Naive thymus-derived CD4-positive, alpha-beta T cell (primary cell): ENCODE results near the gene CABP4. TPM values are rescaled to one million over a fixed set of nuclear protein-coding genes. Genes with fewer than 3 reads are reported as not detected.
"Not testable (repeated sequence)": the region's sequence is repeated elsewhere in the genome, so short reads cannot be mapped to it uniquely, and the experiment has no call there.

ENCODE experiments used
- ATAC-seq: fragments of 150-1000 bp; cut with Tn5 transposase; 2 replicates; pipeline ENCODE4 v1.10.0; 2021; ENCODE audit warnings: mild to moderate bottlenecking, moderate library complexity
- CTCF ChIA-PET: fragments of 350-600 bp; sonication (Branson Sonifier 250); formaldehyde crosslinking; loops from one replicate; lab custom pipeline; 2021; ENCODE audit warnings: antibody characterized with exemption; lab: Charles Lee
- POLR2A ChIA-PET: fragments of 350-600 bp; sonication (Branson Sonifier 250); formaldehyde crosslinking; loops from one replicate; lab custom pipeline; 2021; ENCODE audit warnings: antibody characterized with exemption, inconsistent platforms; lab: Charles Lee
- DNase-seq, 9 donors: peaks; one replicate each; pipeline versions ENCODE4 v3.0.0 to v3.0.0-alpha.2; 2020 to 2022; ENCODE audit warnings: mixed read lengths in 1 of 9
- H3K27ac ChIP-seq: one replicate; pipeline ENCODE4 v1.7.0; 2013; ENCODE audit warnings: mild to moderate bottlenecking, low read depth, low read length, moderate library complexity
- H3K27me3 ChIP-seq, 2 donors: one replicate each; pipeline ENCODE4 v1.7.0; 2013; ENCODE audit warnings: low read length in 2 of 2, mild to moderate bottlenecking in 2 of 2, moderate library complexity in 2 of 2; ENCODE audit not compliant: control insufficient read depth in 2 of 2, insufficient read depth in 2 of 2
- H3K36me3 ChIP-seq, 3 experiments: 1 replicate in 2 of 3; 2 replicates in 1 of 3; pipeline ENCODE4 v1.7.0; 2013; ENCODE audit warnings: low read length in 3 of 3, mild to moderate bottlenecking in 3 of 3, moderate library complexity in 1 of 3; ENCODE audit not compliant: insufficient read depth in 3 of 3, control insufficient read depth in 2 of 3
- H3K4me1 ChIP-seq, 2 donors: one replicate each; pipeline ENCODE4 v1.7.0; 2013; ENCODE audit warnings: low read length in 2 of 2, mild to moderate bottlenecking in 2 of 2, moderate library complexity in 1 of 2; ENCODE audit not compliant: control insufficient read depth in 2 of 2, insufficient read depth in 2 of 2
- H3K4me3 ChIP-seq: 2 replicates; pipeline ENCODE4 v1.7.0; 2013; ENCODE audit warnings: mild to moderate bottlenecking, low read length
- H3K9me3 ChIP-seq, 3 experiments: 1 replicate in 2 of 3; 2 replicates in 1 of 3; pipeline ENCODE4 v1.7.0; 2013; ENCODE audit warnings: low read length in 3 of 3; ENCODE audit not compliant: control insufficient read depth in 2 of 3
- H3K27ac Mint-ChIP-seq, 9 donors: one replicate each; pipeline ENCODE4 v1.8.0; 2020 to 2022; ENCODE audit warnings: mixed read lengths in 9 of 9, mild to moderate bottlenecking in 8 of 9, moderate library complexity in 5 of 9, inconsistent platforms in 2 of 9
- H3K27me3 Mint-ChIP-seq, 5 donors: one replicate each; pipeline ENCODE4 v1.8.0; 2021 to 2022; ENCODE audit warnings: mixed read lengths in 5 of 5, mild to moderate bottlenecking in 1 of 5
- H3K36me3 Mint-ChIP-seq, 5 donors: one replicate each; pipeline ENCODE4 v1.8.0; 2020 to 2022; ENCODE audit warnings: mixed read lengths in 5 of 5, mild to moderate bottlenecking in 3 of 5, inconsistent platforms in 1 of 5
- H3K4me1 Mint-ChIP-seq, 7 donors: one replicate each; pipeline ENCODE4 v1.8.0; 2020 to 2022; ENCODE audit warnings: mixed read lengths in 7 of 7, mild to moderate bottlenecking in 3 of 7, inconsistent platforms in 1 of 7
- H3K4me3 Mint-ChIP-seq, 10 donors: one replicate each; pipeline ENCODE4 v1.8.0; 2020 to 2022; ENCODE audit warnings: mild to moderate bottlenecking in 10 of 10, mixed read lengths in 10 of 10, moderate library complexity in 6 of 10, inconsistent platforms in 2 of 10
- H3K9me3 Mint-ChIP-seq, 11 donors: one replicate each; pipeline ENCODE4 v1.8.0; 2020 to 2022; ENCODE audit warnings: mixed read lengths in 11 of 11, mild to moderate bottlenecking in 4 of 11, inconsistent platforms in 1 of 11, moderate library complexity in 1 of 11
- intact Hi-C, 2 donors: fragments of 100-400 bp; cut with micrococcal nuclease; formaldehyde crosslinking; loops; one replicate each; pipeline ENCODE4 v1.15.1; 2023
- polyA plus RNA-seq, 2 donors: library from polyadenylated mRNA; unstranded; fragments of 300-500 nt; fragmentation: Illumina TruSeq; gene quantifications; one replicate each; pipeline ENCODE4 v1.2.3, GENCODE V29; 2021
- total RNA-seq, 6 experiments: library from RNA in 5 of 6; stranded (reverse) in 5 of 6; gene quantifications; 1 replicate in 5 of 6; 2 replicates in 1 of 6; pipeline ENCODE4 v1.2.3 and lab custom pipeline; 2021 to 2026

Gene CABP4
- total and polyA plus RNA-seq, 7 experiments from 2014 or later, result 1.2 to 17.1 (median 2.9) TPM

DNA sequence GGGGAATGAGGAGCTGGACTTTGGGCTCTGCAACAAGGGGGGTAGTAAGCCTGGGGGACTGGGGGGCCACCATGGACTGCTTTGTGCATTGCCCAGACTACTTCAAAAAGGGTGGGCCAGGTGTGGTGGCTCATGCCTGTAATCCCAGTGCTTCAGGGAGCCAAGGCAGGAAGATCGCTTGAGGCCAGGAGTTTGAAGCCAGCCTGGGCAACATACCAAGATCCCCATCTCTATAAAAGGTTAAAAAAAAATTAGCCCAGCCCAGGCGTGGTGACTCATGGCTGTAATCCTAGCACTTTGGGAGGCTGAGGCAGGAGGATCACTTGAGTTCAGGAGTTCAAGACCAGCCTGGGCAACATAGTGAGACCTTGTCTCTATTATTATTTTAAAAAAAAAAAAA is 10.4 kb downstream of the CABP4 start:
- H3K36me3 Mint-ChIP-seq, H3K9me3 ChIP-seq, DNase-seq, H3K36me3 ChIP-seq, H3K9me3 Mint-ChIP-seq, H3K27me3 Mint-ChIP-seq, H3K27me3 ChIP-seq, ATAC-seq: not testable (repeated sequence)
- CTCF ChIA-PET, result interaction anchor here (0.7 to 1.9 kb wide), 6 partner anchors 17 to 114 kb away, joined by 3 to 7 read pairs (median 4); partner anchors contain the start of gene PTPRCAP
- H3K4me3 Mint-ChIP-seq, result peak overlapping the region; percentile 75 to 94 (median 87)
- peaks cover 23 to 44% (median 29%) of the 10 kb centered on the region in 7 donors for H3K4me1 Mint-ChIP-seq
- peak overlapping the region; percentile 82 to 97 (median 93) for H3K27ac Mint-ChIP-seq
- Histone ChIP-seq H3K4me3 (peak overlapping the region; percentile 66), H3K27ac (peak overlapping the region; percentile 96), H3K4me1 (peaks cover 20 to 42% of the 10 kb centered on the region in 2 donors)
- intact Hi-C loops, result loop anchor here in 1 of 2 donors (2.0 kb wide), 1 partner anchor 19 kb away; no protein-coding TSS in a partner anchor
- POLR2A ChIA-PET, result interaction anchor here (0.7 to 18.3 kb wide), 16 partner anchors 9 to 1993 kb away, joined by 3 to 230 read pairs (median 10); partner anchors contain the start of genes AIP, CABP4, CARNS1 and CORO1B

DNA sequence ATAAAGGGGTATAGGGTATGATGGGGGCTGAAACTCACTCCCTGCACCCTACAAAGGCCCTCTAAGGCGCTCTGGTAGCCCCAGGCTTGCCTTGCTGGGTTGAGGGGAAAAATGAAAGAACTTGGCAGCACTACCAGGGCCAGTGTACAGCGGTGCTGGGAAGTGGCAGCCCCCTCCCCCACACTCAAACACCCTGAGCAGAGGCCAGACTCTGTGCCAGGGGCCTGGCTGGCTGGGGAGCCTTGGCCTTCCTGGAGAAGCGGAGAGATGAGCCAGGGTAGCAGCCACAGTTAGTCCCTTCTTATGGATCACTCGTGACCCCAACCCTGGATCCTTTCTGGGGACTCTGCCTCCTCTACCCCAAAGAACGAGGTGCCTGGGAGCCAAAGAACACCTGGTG is 11.2 kb downstream of the CABP4 start:
- ATAC-seq, result no peak
- Mint-ChIP-seq H3K4me3 (peak overlapping the region in 8 of 10 donors; percentile 19 to 95 (median 44)), H3K36me3 (peaks cover 0 to 9% (median 0%) of the 10 kb centered on the region in 5 donors), H3K27ac (peak overlapping the region in 7 of 9 donors; percentile 20 to 96 (median 73)), H3K9me3 (no peaks in the 10 kb centered on the region), H3K4me1 (peaks cover 23 to 44% (median 29%) of the 10 kb centered on the region in 7 donors), H3K27me3 (no peaks in the 10 kb centered on the region)
- H3K27me3 ChIP-seq, result no peaks in the 10 kb centered on the region
- DNase-seq, result no peak
- ChIA-PET CTCF (interaction anchor here (0.9 to 1.9 kb wide), 2 partner anchors 29 to 49 kb away, joined by 5 to 7 read pairs; partner anchors contain the start of gene PTPRCAP), POLR2A (interaction anchor here (0.7 to 18.3 kb wide), 12 partner anchors 10 to 1994 kb away, joined by 3 to 230 read pairs (median 56); partner anchors contain the start of genes AIP, CABP4, CARNS1 and CORO1B)
- intact Hi-C loops, result no loop called here
- peak overlapping the region; percentile 94 for H3K27ac ChIP-seq
- peaks cover 20 to 42% of the 10 kb centered on the region in 2 donors for H3K4me1 ChIP-seq
- H3K9me3 ChIP-seq, result no peaks in the 10 kb centered on the region
- peaks cover 0 to 4% (median 0%) of the 10 kb centered on the region in 3 experiments for H3K36me3 ChIP-seq
- H3K4me3 ChIP-seq, result no peak overlapping the region

DNA sequence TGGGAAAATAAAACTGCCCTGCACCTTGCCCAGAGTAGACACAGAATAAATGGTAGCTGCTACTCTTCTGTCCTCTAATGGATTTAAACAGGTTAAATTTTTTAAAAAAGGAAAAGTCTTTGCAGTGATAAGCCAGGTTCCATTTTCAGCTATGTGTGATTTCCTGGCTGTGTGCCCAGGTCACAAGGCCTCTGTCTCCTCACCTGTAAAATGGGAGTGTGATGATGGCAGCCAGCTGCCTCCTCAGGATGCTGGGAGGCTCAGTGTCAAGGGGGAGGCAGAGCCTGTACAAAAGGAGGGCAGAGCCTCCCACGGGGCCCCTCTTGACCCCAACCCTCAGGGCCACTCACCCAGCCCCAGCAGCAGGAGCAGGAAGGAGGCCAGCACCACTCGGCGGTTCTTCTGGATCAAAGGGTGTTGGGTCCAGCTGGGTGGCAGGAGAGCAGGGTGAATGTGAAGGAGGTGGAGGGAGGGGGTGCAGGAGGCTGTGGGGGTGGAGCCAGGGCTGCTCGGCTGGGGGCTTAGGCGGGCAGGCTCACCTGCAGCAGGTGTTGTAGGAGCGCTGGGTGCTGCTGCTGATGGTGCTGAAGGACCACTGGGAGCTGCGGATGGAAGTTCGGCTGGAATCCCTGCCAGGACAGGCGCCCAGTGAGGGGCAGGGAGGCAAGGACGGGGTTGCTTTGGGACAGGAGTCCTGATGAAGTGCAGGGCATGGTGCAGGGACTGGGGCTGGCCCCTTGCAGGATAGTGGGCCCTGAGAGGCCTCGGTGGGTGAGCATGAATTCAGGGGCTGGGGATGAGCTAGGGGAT is 12.0 kb downstream of the CABP4 start:
- intact Hi-C loops, result no loop called here
- Histone ChIP-seq H3K27me3 (no peaks in the 10 kb centered on the region), H3K9me3 (no peaks in the 10 kb centered on the region), H3K27ac (peak overlapping the region; percentile 94), H3K4me3 (no peak overlapping the region), H3K36me3 (peaks cover 0 to 4% (median 0%) of the 10 kb centered on the region in 3 experiments), H3K4me1 (peaks cover 20 to 42% of the 10 kb centered on the region in 2 donors)
- Mint-ChIP-seq H3K36me3 (peaks cover 0 to 9% (median 0%) of the 10 kb centered on the region in 5 donors), H3K27me3 (no peaks in the 10 kb centered on the region), H3K4me3 (peak overlapping the region; percentile 52 to 95 (median 90)), H3K27ac (peak overlapping the region in 8 of 9 donors; percentile 77 to 97 (median 89)), H3K9me3 (no peaks in the 10 kb centered on the region), H3K4me1 (peaks cover 23 to 44% (median 29%) of the 10 kb centered on the region in 7 donors)
- ChIA-PET POLR2A (interaction anchor here (0.6 to 18.3 kb wide), 14 partner anchors 11 to 227 kb away, joined by 3 to 230 read pairs (median 33); partner anchors contain the start of genes AIP, CARNS1, CORO1B and GPR152), CTCF (interaction anchor here (1.5 to 2.8 kb wide), 3 partner anchors 17 to 66 kb away, joined by 6 to 11 read pairs (median 8); partner anchors contain the start of genes PPP1CA and PTPRCAP)
- DNase-seq, result no peak
- ATAC-seq, result no peak

- H3K9me3 ChIP-seq, result no peaks in the 10 kb centered on the region
- no peaks in the 10 kb centered on the region for H3K9me3 Mint-ChIP-seq
- ChIA-PET POLR2A (interaction anchor here (0.6 to 18.3 kb wide), 21 partner anchors 9 to 228 kb away, joined by 3 to 230 read pairs (median 11); partner anchors contain the start of genes AIP, CABP4, CARNS1 and CORO1B), CTCF (interaction anchor here (0.8 to 2.8 kb wide), 9 partner anchors 14 to 66 kb away, joined by 3 to 11 read pairs (median 6); partner anchors contain the start of genes AIP, PPP1CA, PTPRCAP and TBC1D10C)
- H3K27ac ChIP-seq, result peak overlapping the region; percentile 94
- H3K27ac Mint-ChIP-seq, result peak overlapping the region; percentile 77 to 97 (median 88)
- H3K4me1 ChIP-seq, result peaks cover 20 to 42% of the 10 kb centered on the region in 2 donors
- peak overlapping the region; percentile 87 to 95 (median 90) for H3K4me3 Mint-ChIP-seq
- H3K27me3 ChIP-seq, result no peaks in the 10 kb centered on the region
- peaks cover 0 to 9% (median 0%) of the 10 kb centered on the region in 5 donors for H3K36me3 Mint-ChIP-seq
- H3K27me3 Mint-ChIP-seq, result peaks cover 0 to 3% (median 0%) of the 10 kb centered on the region in 5 donors
- H3K4me1 Mint-ChIP-seq, result peaks cover 23 to 44% (median 29%) of the 10 kb centered on the region in 7 donors
- H3K36me3 ChIP-seq, result peaks cover 0 to 4% (median 0%) of the 10 kb centered on the region in 3 experiments
- DNase-seq (no peak), ATAC-seq (no peak)
- H3K4me3 ChIP-seq, result peak overlapping the region; percentile 74
- intact Hi-C loops, result no loop called here
Measured at GRCh38 chr11:67468056-67468455, 12.9 kb downstream of the CABP4 start.

DNA sequence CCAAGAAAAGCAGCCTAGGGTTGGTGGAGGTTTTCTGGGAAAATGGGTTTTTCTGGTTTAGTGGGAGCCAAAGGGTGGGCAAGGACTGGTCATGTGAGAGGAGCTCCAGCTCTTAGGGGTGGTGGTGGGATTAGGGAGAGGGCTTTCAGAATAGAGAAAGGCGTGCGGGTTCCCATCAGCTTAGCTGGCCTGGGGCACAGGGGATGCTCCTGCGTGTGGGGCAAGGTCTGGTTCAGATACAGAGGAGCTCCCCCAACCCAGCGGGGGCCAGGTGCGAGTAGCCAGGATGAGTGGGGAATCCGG is 13.3 kb downstream of the CABP4 start:
- DNase-seq (peak in 1 of 9 donors; percentile 20), ATAC-seq (no peak)
- intact Hi-C loops, result no loop called here
- ChIA-PET CTCF (interaction anchor here (0.8 to 2.8 kb wide), 10 partner anchors 13 to 81 kb away, joined by 3 to 11 read pairs (median 6); partner anchors contain the start of genes AIP, PPP1CA, PTPRCAP and TBC1D10C), POLR2A (interaction anchor here (0.6 to 18.3 kb wide), 20 partner anchors 9 to 229 kb away, joined by 3 to 230 read pairs (median 11); partner anchors contain the start of genes AIP, CABP4, CARNS1 and CORO1B)
- Mint-ChIP-seq H3K27ac (peak overlapping the region; percentile 77 to 97 (median 88)), H3K4me3 (peak overlapping the region; percentile 87 to 95 (median 90)), H3K4me1 (peaks cover 23 to 44% (median 29%) of the 10 kb centered on the region in 7 donors), H3K36me3 (peaks cover 0 to 9% (median 0%) of the 10 kb centered on the region in 5 donors), H3K9me3 (no peaks in the 10 kb centered on the region), H3K27me3 (peaks cover 0 to 6% (median 0%) of the 10 kb centered on the region in 5 donors)
- H3K9me3 ChIP-seq, result no peaks in the 10 kb centered on the region
- no peaks in the 10 kb centered on the region for H3K27me3 ChIP-seq
- peak overlapping the region; percentile 74 for H3K4me3 ChIP-seq
- peaks cover 0 to 4% (median 0%) of the 10 kb centered on the region in 3 experiments for H3K36me3 ChIP-seq
- peaks cover 20 to 42% of the 10 kb centered on the region in 2 donors for H3K4me1 ChIP-seq
- H3K27ac ChIP-seq, result peak overlapping the region; percentile 94
